ENCODE results near the gene DRAXIN. TPM values are rescaled to one million over a fixed set of nuclear protein-coding genes. Genes with fewer than 3 reads are reported as not detected.

DRAXIN gene
- total RNA-seq, 3 donors from 2014 or later (not counting 1 experiment from before 2014, with no cell fraction given): 10.9 to 24.9 (median 12.1) TPM

- no peaks in the 10 kb centered on the region for H3K36me3 ChIP-seq (ENCODE audit: control insufficient read depth, insufficient read depth, low read length)
- no peak for DNase-seq
- no peak overlapping the region for H3K27ac ChIP-seq (ENCODE audit: low read length)
- Mint-ChIP-seq H3K4me1 (peaks cover 63 to 68% of the 10 kb centered on the region in 2 donors), H3K36me3 (no peaks in the 10 kb centered on the region), H3K9me3 (no peaks in the 10 kb centered on the region), H3K4me3 (peak overlapping the region; percentile 56), H3K27ac (peak overlapping the region; percentile 88 to 95), H3K27me3 (ENCODE audit: low read depth in 2 of 2) (no peaks in the 10 kb centered on the region)
- no peak for ATAC-seq
- no peaks in the 10 kb centered on the region for H3K27me3 ChIP-seq (ENCODE audit: control insufficient read depth, insufficient read depth, low read length)
- no peak overlapping the region for H3K4me3 ChIP-seq (ENCODE audit: low read length)
- TF ChIP-seq CTCF (IDR thresholded peaks at IDR 0.05): no peak
- H3K4me1 ChIP-seq (ENCODE audit: control insufficient read depth, insufficient read depth, low read length): peaks cover 77% of the 10 kb centered on the region
- WGBS (ENCODE audit: insufficient coverage): 94% methylated on average over 3 of the region's 3 CpGs
- intact Hi-C loops (cut with micrococcal nuclease): loop anchor here (10.0 kb wide), 1 partner anchor 469 kb away; the partner anchor contains the start of gene MTOR
- H3K9me3 ChIP-seq (ENCODE audit: control insufficient read depth, insufficient read depth, low read length): no peaks in the 10 kb centered on the region
Measured at GRCh38 chr1:11733306-11733705, 41.8 kb downstream of the DRAXIN start.

- Mint-ChIP-seq H3K4me1 (peaks cover 69 to 74% of the 10 kb centered on the region in 2 donors), H3K4me3 (peak overlapping the region; percentile 93), H3K9me3 (no peaks in the 10 kb centered on the region), H3K36me3 (no peaks in the 10 kb centered on the region), H3K27me3 (ENCODE audit: low read depth in 2 of 2) (no peaks in the 10 kb centered on the region), H3K27ac (peak overlapping the region; percentile 87 to 98)
- no peak for TF ChIP-seq CTCF (IDR thresholded peaks at IDR 0.05)
- 65% methylated on average over 3 of the region's 4 CpGs for WGBS (ENCODE audit: insufficient coverage)
- no peaks in the 10 kb centered on the region for H3K36me3 ChIP-seq (ENCODE audit: control insufficient read depth, insufficient read depth, low read length)
- H3K9me3 ChIP-seq (ENCODE audit: control insufficient read depth, insufficient read depth, low read length): no peaks in the 10 kb centered on the region
- ATAC-seq (no peak), DNase-seq (peak in 1 of 2 donors; percentile 21)
- H3K4me3 ChIP-seq (ENCODE audit: low read length): peak overlapping the region; percentile 72
- peaks cover 77% of the 10 kb centered on the region for H3K4me1 ChIP-seq (ENCODE audit: control insufficient read depth, insufficient read depth, low read length)
- H3K27ac ChIP-seq (ENCODE audit: low read length): no peak overlapping the region
- H3K27me3 ChIP-seq (ENCODE audit: control insufficient read depth, insufficient read depth, low read length): no peaks in the 10 kb centered on the region
- intact Hi-C loops (cut with micrococcal nuclease): loop anchor here (10.0 kb wide), 1 partner anchor 471 kb away; the partner anchor contains the start of gene MTOR
Measured at GRCh38 chr1:11735531-11735853, 44.0 kb downstream of the DRAXIN start.

GRCh38 chr1:11735854-11736745 lies 44.6 kb downstream of the DRAXIN start, which contains the start of gene AGTRAP:
Gene AGTRAP (plus strand): TSS chr1:11736136. CDS start chr1:11736209, 73 bp downstream.
- 3% methylated on average over 59 of the region's 59 CpGs for WGBS (ENCODE audit: insufficient coverage)
- H3K4me3 ChIP-seq (ENCODE audit: low read length): peak within 1 kb of the TSS; percentile 72

More at GRCh38 chr1:11735854-11736745, 44.6 kb downstream of the DRAXIN start, which contains the start of gene AGTRAP:
- intact Hi-C loops (cut with micrococcal nuclease): loop anchor here (2.0 to 10.0 kb wide), 2 partner anchors 67 to 471 kb away; partner anchors contain the start of gene MTOR
- H3K27ac ChIP-seq (ENCODE audit: low read length): peak within 1 kb of the TSS; percentile 62
- Mint-ChIP-seq H3K9me3 (no peaks in the 10 kb centered on the region), H3K27ac (peak within 1 kb of the TSS; percentile 87 to 98), H3K4me1 (peaks cover 70 to 74% of the 10 kb centered on the region in 2 donors), H3K36me3 (no peaks in the 10 kb centered on the region), H3K27me3 (ENCODE audit: low read depth in 2 of 2) (no peaks in the 10 kb centered on the region), H3K4me3 (peak within 1 kb of the TSS; percentile 93)
- peak; percentile 84 to 94 for DNase-seq
- H3K9me3 ChIP-seq (ENCODE audit: control insufficient read depth, insufficient read depth, low read length): no peaks in the 10 kb centered on the region
- H3K27me3 ChIP-seq (ENCODE audit: control insufficient read depth, insufficient read depth, low read length): no peaks in the 10 kb centered on the region
- TF ChIP-seq CTCF (IDR thresholded peaks at IDR 0.05): no peak
- H3K36me3 ChIP-seq (ENCODE audit: control insufficient read depth, insufficient read depth, low read length): no peaks in the 10 kb centered on the region
- peaks cover 77% of the 10 kb centered on the region for H3K4me1 ChIP-seq (ENCODE audit: control insufficient read depth, insufficient read depth, low read length)
- peak; percentile 67 to 78 (median 74) for ATAC-seq
